Gastrocnemius medialis (tissue), 4 donors: Measurements from ENCODE around the gene SDC3.

Source experiments
- CTCF ChIP-seq, 5 experiments: fragments of 450-650 bp in 3 of 5; fragments of 200-600 bp in 2 of 5; sonication (generic) in 2 of 5; IDR thresholded peaks in 4 of 5; conservative IDR thresholded peaks in 1 of 5; 1 replicate in 4 of 5; 2 replicates in 1 of 5; pipeline ENCODE4 v1.5.1; 2016 to 2019; ENCODE audit warnings: antibody characterized with exemption in 5 of 5, mild to moderate bottlenecking in 3 of 5, moderate library complexity in 3 of 5
- POLR2A ChIP-seq, 2 donors: fragments of 450-650 bp; IDR thresholded peaks; one replicate each; pipeline ENCODE4 v1.6.1; 2017; ENCODE audit warnings: antibody characterized with exemption in 2 of 2, mild to moderate bottlenecking in 2 of 2, moderate library complexity in 2 of 2

- no peak for TF ChIP-seq CTCF (IDR thresholded peaks at IDR 0.05 in 4 of 5, conservative IDR thresholded peaks at IDR 0.05 in 1 of 5)
- TF ChIP-seq POLR2A (IDR thresholded peaks at IDR 0.05) = no peak
Observed at GRCh38 chr1:30934613-30935012, 26.1 kb upstream of the SDC3 start.
